HG03432 (cell line): ENCODE measurements around the gene POC5.
"Not testable (repeated sequence)": the region's sequence is repeated elsewhere in the genome, so short reads cannot be mapped to it uniquely, and the experiment has no call there.

Experiments
- ATAC-seq: cut with Tn5 transposase; IDR thresholded peaks from one replicate; pipeline ENCODE4 v1.9.1; 2021; ENCODE audit warnings: mild to moderate bottlenecking, moderate library complexity; ENCODE audit not compliant: unreplicated experiment

POC5 gene

GRCh38 chr5:75717082-75717922 lies at the start of gene POC5:
Gene POC5 (minus strand): TSS chr5:75717437. CDS start chr5:75712937, 4,500 bp downstream.
- peak; percentile 94 for ATAC-seq

GRCh38 chr5:75758116-75758515 lies 40.9 kb upstream of the POC5 start:
- no peak for ATAC-seq

GRCh38 chr5:75756981-75757380 lies 39.7 kb upstream of the POC5 start:
- ATAC-seq: no peak

GRCh38 chr5:75756211-75756610 lies 39.0 kb upstream of the POC5 start:
- no peak for ATAC-seq

- ATAC-seq: no peak
Measured at GRCh38 chr5:75753182-75753581, 35.9 kb upstream of the POC5 start.

- ATAC-seq: no peak
Measured at GRCh38 chr5:75744355-75744754, 27.1 kb upstream of the POC5 start.

GRCh38 chr5:75736273-75736672 lies 19.0 kb upstream of the POC5 start:
- no peak for ATAC-seq

GRCh38 chr5:75734913-75735789 lies 17.9 kb upstream of the POC5 start:
- no peak for ATAC-seq

- ATAC-seq: no peak
Measured at GRCh38 chr5:75733767-75734166, 16.5 kb upstream of the POC5 start.

- not testable (repeated sequence) for ATAC-seq
Measured at GRCh38 chr5:75731515-75731914, 14.3 kb upstream of the POC5 start.

GRCh38 chr5:75729321-75729720 lies 12.1 kb upstream of the POC5 start:
- ATAC-seq: no peak

GRCh38 chr5:75727931-75728330 lies 10.7 kb upstream of the POC5 start:
- no peak for ATAC-seq

GRCh38 chr5:75726224-75726623 lies 9.0 kb upstream of the POC5 start:
- ATAC-seq: not testable (repeated sequence)

GRCh38 chr5:75723378-75723777 lies 6.1 kb upstream of the POC5 start:
- no peak for ATAC-seq

- no peak for ATAC-seq
Measured at GRCh38 chr5:75721573-75721972, 4.3 kb upstream of the POC5 start.

- ATAC-seq: no peak
Measured at GRCh38 chr5:75720882-75721281, 3.6 kb upstream of the POC5 start.

- peak; percentile 19 for ATAC-seq
Measured at GRCh38 chr5:75716715-75717081, 539 bp downstream of the POC5 start.

- no peak for ATAC-seq
Measured at GRCh38 chr5:75712091-75712490, 5.1 kb downstream of the POC5 start.

GRCh38 chr5:75711151-75711550 lies 6.1 kb downstream of the POC5 start:
- ATAC-seq: no peak

- no peak for ATAC-seq
Measured at GRCh38 chr5:75710637-75711036, 6.6 kb downstream of the POC5 start.

GRCh38 chr5:75707911-75708509 lies 9.2 kb downstream of the POC5 start:
- ATAC-seq: no peak

- ATAC-seq: no peak
Measured at GRCh38 chr5:75706775-75707174, 10.5 kb downstream of the POC5 start.
